Esophagus squamous epithelium (tissue), 5 donors: Measurements from ENCODE around the gene AMHR2. TPM values are rescaled to one million over a fixed set of nuclear protein-coding genes. Genes with fewer than 3 reads are reported as not detected.
"Not testable (repeated sequence)": the region's sequence is repeated elsewhere in the genome, so short reads cannot be mapped to it uniquely, and the experiment has no call there.

Experiments used
- DNase-seq: peaks from one replicate; lab custom pipeline; 2025; lab: John Stamatoyannopoulos, UW
- H3K27ac ChIP-seq, 4 donors: fragments of 200-600 bp; sonication (generic); one replicate each; pipeline ENCODE4 v1.5.1; 2016 to 2019; ENCODE audit warnings: mild to moderate bottlenecking in 1 of 4
- H3K27me3 ChIP-seq, 4 donors: fragments of 200-600 bp; sonication (generic); 1 replicate in 3 of 4; 2 replicates in 1 of 4; pipeline versions ENCODE4 v1.5.1 to v1.6.0; 2017 to 2021; ENCODE audit warnings: antibody characterized with exemption in 1 of 4
- H3K36me3 ChIP-seq, 3 donors: fragments of 200-600 bp; sonication (generic); one replicate each; pipeline ENCODE4 v1.5.1; 2016 to 2019
- H3K4me1 ChIP-seq, 3 donors: fragments of 200-600 bp; sonication (generic); one replicate each; pipeline ENCODE4 v1.5.1; 2017 to 2019
- H3K4me3 ChIP-seq, 4 donors: fragments of 200-600 bp; sonication (generic); 1 replicate in 3 of 4; 2 replicates in 1 of 4; pipeline ENCODE4 v1.5.1; 2016 to 2019; ENCODE audit warnings: mild to moderate bottlenecking in 2 of 4, moderate library complexity in 1 of 4
- H3K9me3 ChIP-seq, 3 donors: fragments of 200-600 bp; sonication (generic); one replicate each; pipeline ENCODE4 v1.5.1; 2016 to 2019
- CTCF ChIP-seq, 6 experiments: fragments of 450-650 bp in 4 of 6; fragments of 200-600 bp in 2 of 6; sonication (generic) in 2 of 6; IDR thresholded peaks; one replicate each; pipeline ENCODE4 v1.5.1; 2016 to 2019; ENCODE audit warnings: antibody characterized with exemption in 6 of 6, mild to moderate bottlenecking in 4 of 6, moderate library complexity in 4 of 6
- POLR2A ChIP-seq, 4 donors: fragments of 450-650 bp; IDR thresholded peaks; one replicate each; pipeline ENCODE4 v1.6.1; 2017; ENCODE audit warnings: antibody characterized with exemption in 4 of 4, mild to moderate bottlenecking in 4 of 4, moderate library complexity in 3 of 4
- WGBS, 2 donors: methylation state at CpG; one replicate each; pipeline ENCODE4 v1.1.5; 2018; 5-methylcytosine and 5-hydroxymethylcytosine counted together
- intact Hi-C: fragments of 100-400 bp; cut with DNase I; formaldehyde crosslinking; loops from one replicate; pipeline ENCODE4 v1.15.0; 2022
- total RNA-seq, 4 donors: library from RNA; depleted of rRNA; stranded (reverse); fragments of >200 nt; gene quantifications; one replicate each; pipeline ENCODE4 v1.1.0, GENCODE V29; 2016
- donor health status: DM: yes; HTN: yes; CAD: no.

Gene AMHR2
- total RNA-seq, 4 donors from 2014 or later: 0.76 TPM; not detected in 3

- 85 to 88% methylated on average over 7 of the region's 7 CpGs for WGBS, 2 donors
- Histone ChIP-seq H3K27me3 (no peaks in the 10 kb centered on the region), H3K27ac (no peak overlapping the region), H3K36me3 (peaks cover 10 to 86% (median 24%) of the 10 kb centered on the region in 3 donors), H3K4me3 (no peak overlapping the region), H3K4me1 (peaks cover 0 to 15% (median 6%) of the 10 kb centered on the region in 3 donors), H3K9me3 (no peaks in the 10 kb centered on the region)
- TF ChIP-seq POLR2A (IDR thresholded peaks at IDR 0.05) (no peak), CTCF (IDR thresholded peaks at IDR 0.05) (no peak)
- intact Hi-C loops: no loop called here
- no peak for DNase-seq
These were observed 20.8 kb upstream of the AMHR2 start for GRCh38 chr12:53402871-53403270.

- peaks cover 27 to 94% (median 44%) of the 10 kb centered on the region in 3 donors for H3K36me3 ChIP-seq
- peaks cover 0 to 37% (median 6%) of the 10 kb centered on the region in 3 donors for H3K4me1 ChIP-seq
- intact Hi-C loops: no loop called here
- H3K4me3 ChIP-seq: no peak overlapping the region
- no peak overlapping the region for H3K27ac ChIP-seq
- no peak for DNase-seq
- no peaks in the 10 kb centered on the region for H3K27me3 ChIP-seq
- no peak for TF ChIP-seq POLR2A (IDR thresholded peaks at IDR 0.05)
- TF ChIP-seq CTCF (IDR thresholded peaks at IDR 0.05): no peak
- no peaks in the 10 kb centered on the region for H3K9me3 ChIP-seq
- 92 to 95% methylated on average over 5 of the region's 5 CpGs for WGBS, 2 donors
These were observed 12.7 kb upstream of the AMHR2 start for GRCh38 chr12:53410951-53411350.

- H3K4me1 ChIP-seq: peaks cover 0 to 42% (median 6%) of the 10 kb centered on the region in 3 donors
- peak overlapping the region in 1 of 4 donors; percentile 20 for H3K27ac ChIP-seq
- H3K36me3 ChIP-seq: peaks cover 16 to 67% (median 19%) of the 10 kb centered on the region in 3 donors
- no peak for DNase-seq
- intact Hi-C loops: no loop called here
- no peaks in the 10 kb centered on the region for H3K27me3 ChIP-seq
- WGBS, 2 donors: 53 to 74% methylated on average over 3 of the region's 3 CpGs
- TF ChIP-seq CTCF (IDR thresholded peaks at IDR 0.05) (no peak), POLR2A (IDR thresholded peaks at IDR 0.05) (no peak)
- no peaks in the 10 kb centered on the region for H3K9me3 ChIP-seq
- no peak overlapping the region for H3K4me3 ChIP-seq
These were observed 10.0 kb upstream of the AMHR2 start for GRCh38 chr12:53413485-53414204.

GRCh38 chr12:53414756-53415417 lies 8.8 kb upstream of the AMHR2 start:
- no peak for DNase-seq
- Histone ChIP-seq H3K4me3 (no peak overlapping the region), H3K27me3 (no peaks in the 10 kb centered on the region), H3K9me3 (no peaks in the 10 kb centered on the region), H3K4me1 (peaks cover 0 to 42% (median 6%) of the 10 kb centered on the region in 3 donors), H3K36me3 (peaks cover 8 to 54% (median 11%) of the 10 kb centered on the region in 3 donors), H3K27ac (no peak overlapping the region)
- intact Hi-C loops: no loop called here
- 16 to 42% methylated on average over 3 of the region's 3 CpGs for WGBS, 2 donors
- no peak for TF ChIP-seq CTCF (IDR thresholded peaks at IDR 0.05)
- TF ChIP-seq POLR2A (IDR thresholded peaks at IDR 0.05): no peak

GRCh38 chr12:53415752-53416389 lies 7.8 kb upstream of the AMHR2 start:
- DNase-seq, H3K9me3 ChIP-seq, H3K4me3 ChIP-seq, H3K27ac ChIP-seq, H3K27me3 ChIP-seq, intact Hi-C loops: not testable (repeated sequence)
- WGBS, 2 donors: 80 to 92% methylated on average over 1 of the region's 2 CpGs
- H3K4me1 ChIP-seq: peaks cover 0 to 43% (median 6%) of the 10 kb centered on the region in 3 donors
- peaks cover 4 to 45% (median 5%) of the 10 kb centered on the region in 3 donors for H3K36me3 ChIP-seq

GRCh38 chr12:53417291-53417816 lies 6.3 kb upstream of the AMHR2 start:
- H3K27me3 ChIP-seq, H3K9me3 ChIP-seq, H3K27ac ChIP-seq, H3K4me3 ChIP-seq, intact Hi-C loops, DNase-seq: not testable (repeated sequence)
- WGBS, 2 donors: 73 to 77% methylated on average over 9 of the region's 9 CpGs
- Histone ChIP-seq H3K36me3 (peaks cover 0 to 30% (median 0%) of the 10 kb centered on the region in 3 donors), H3K4me1 (peaks cover 4 to 43% (median 8%) of the 10 kb centered on the region in 3 donors)
